ENCODE measurements around the gene KBTBD12.

Gene KBTBD12

GRCh38 chr3:128021768-128022372, 106.8 kb downstream of the KBTBD12 start:
- DNase-seq = no peak

- DNase-seq = no peak
Observed at GRCh38 chr3:128033102-128033501, 118.1 kb downstream of the KBTBD12 start.

- DNase-seq = no peak
Observed at GRCh38 chr3:128036119-128036518, 121.1 kb downstream of the KBTBD12 start.

All from fibroblast of skin of abdomen (primary cell).